ENCODE data around the gene CEMIP. TPM values are rescaled to one million over a fixed set of nuclear protein-coding genes. Genes with fewer than 3 reads are reported as not detected.
"Not testable (repeated sequence)": the region's sequence is repeated elsewhere in the genome, so short reads cannot be mapped to it uniquely, and the experiment has no call there.

Gene CEMIP
- total RNA-seq, 1 donor from 2014 or later, result 3.6 TPM

- no peaks in the 10 kb centered on the region for H3K9me3 Mint-ChIP-seq (ENCODE audit: unreplicated experiment)
- no peaks in the 10 kb centered on the region for H3K27me3 ChIP-seq (ENCODE audit: insufficient read depth, low read length)
- H2AFZ ChIP-seq (ENCODE audit: low read depth, low read length), result no peak overlapping the region
- H3K4me3 ChIP-seq (ENCODE audit: insufficient read depth, low read depth, low read length), result no peak overlapping the region
- no peaks in the 10 kb centered on the region for H3K79me2 ChIP-seq (ENCODE audit: insufficient read depth, low read length)
- peaks cover 12% of the 10 kb centered on the region for H4K20me1 ChIP-seq (ENCODE audit: insufficient read depth, low read length)
- H3K36me3 Mint-ChIP-seq (ENCODE audit: low read depth, unreplicated experiment), result peaks cover 13% of the 10 kb centered on the region
- H3K4me1 Mint-ChIP-seq (ENCODE audit: low read depth, unreplicated experiment), result peaks cover 40% of the 10 kb centered on the region
- no peak overlapping the region for H3K4me2 ChIP-seq (ENCODE audit: low read length)
- H3K27ac Mint-ChIP-seq (ENCODE audit: unreplicated experiment), result no peak overlapping the region
- H3K9me3 ChIP-seq (ENCODE audit: insufficient read depth, low read depth, low read length), result no peaks in the 10 kb centered on the region
- H3K4me1 ChIP-seq (ENCODE audit: insufficient read depth, low read length), result peaks cover 19% of the 10 kb centered on the region
- H3K9ac ChIP-seq (ENCODE audit: low read length), result no peak overlapping the region
- H3K36me3 ChIP-seq (ENCODE audit: insufficient read depth, low read length), result peaks cover 6% of the 10 kb centered on the region
- FAIRE-seq (no peak), DNase-seq (ENCODE audit: low read depth) (no peak)
- no peaks in the 10 kb centered on the region for H3K27me3 Mint-ChIP-seq (ENCODE audit: low read depth, unreplicated experiment)
- no peak overlapping the region for H3K27ac ChIP-seq (ENCODE audit: low read depth, low read length)
- no peak for TF ChIP-seq EZH2 (IDR thresholded peaks at IDR 0.05; ENCODE audit: insufficient read depth, low read length)
- TF ChIP-seq CTCF (IDR thresholded peaks at IDR 0.05; ENCODE audit: insufficient read depth, low read depth, low read length), result no peak
- no peak overlapping the region for H3K4me3 Mint-ChIP-seq (ENCODE audit: unreplicated experiment)
Measured at GRCh38 chr15:80953001-80953952, 174.1 kb downstream of the CEMIP start.

GRCh38 chr15:80953953-80954778 lies 175.0 kb downstream of the CEMIP start:
- Mint-ChIP-seq H3K4me3 (ENCODE audit: unreplicated experiment) (no peak overlapping the region), H3K36me3 (ENCODE audit: low read depth, unreplicated experiment) (peaks cover 14% of the 10 kb centered on the region), H3K9me3 (ENCODE audit: unreplicated experiment) (no peaks in the 10 kb centered on the region), H3K27me3 (ENCODE audit: low read depth, unreplicated experiment) (no peaks in the 10 kb centered on the region), H3K4me1 (ENCODE audit: low read depth, unreplicated experiment) (peaks cover 40% of the 10 kb centered on the region), H3K27ac (ENCODE audit: unreplicated experiment) (peak overlapping the region; percentile 50)
- Histone ChIP-seq H3K9ac (ENCODE audit: low read length) (no peak overlapping the region), H3K27me3 (ENCODE audit: insufficient read depth, low read length) (no peaks in the 10 kb centered on the region), H3K9me3 (ENCODE audit: insufficient read depth, low read depth, low read length) (no peaks in the 10 kb centered on the region), H2AFZ (ENCODE audit: low read depth, low read length) (no peak overlapping the region), H3K4me1 (ENCODE audit: insufficient read depth, low read length) (peaks cover 21% of the 10 kb centered on the region), H4K20me1 (ENCODE audit: insufficient read depth, low read length) (peaks cover 12% of the 10 kb centered on the region), H3K4me2 (ENCODE audit: low read length) (no peak overlapping the region), H3K79me2 (ENCODE audit: insufficient read depth, low read length) (no peaks in the 10 kb centered on the region), H3K4me3 (ENCODE audit: insufficient read depth, low read depth, low read length) (no peak overlapping the region), H3K36me3 (ENCODE audit: insufficient read depth, low read length) (peaks cover 4% of the 10 kb centered on the region), H3K27ac (ENCODE audit: low read depth, low read length) (no peak overlapping the region)
- TF ChIP-seq CTCF (IDR thresholded peaks at IDR 0.05; ENCODE audit: insufficient read depth, low read depth, low read length) (no peak), EZH2 (IDR thresholded peaks at IDR 0.05; ENCODE audit: insufficient read depth, low read length) (no peak)
- DNase-seq (ENCODE audit: low read depth) (no peak), FAIRE-seq (no peak)

- H3K27ac ChIP-seq (ENCODE audit: low read depth, low read length), result peak overlapping the region; percentile 13
- H3K4me3 ChIP-seq (ENCODE audit: insufficient read depth, low read depth, low read length); H3K9me3 Mint-ChIP-seq (ENCODE audit: unreplicated experiment); H3K4me3 Mint-ChIP-seq (ENCODE audit: unreplicated experiment); H3K9ac ChIP-seq (ENCODE audit: low read length); H3K79me2 ChIP-seq (ENCODE audit: insufficient read depth, low read length); H4K20me1 ChIP-seq (ENCODE audit: insufficient read depth, low read length); H3K4me2 ChIP-seq (ENCODE audit: low read length); H2AFZ ChIP-seq (ENCODE audit: low read depth, low read length); H3K27me3 ChIP-seq (ENCODE audit: insufficient read depth, low read length); H3K27me3 Mint-ChIP-seq (ENCODE audit: low read depth, unreplicated experiment); H3K9me3 ChIP-seq (ENCODE audit: insufficient read depth, low read depth, low read length); H3K36me3 ChIP-seq (ENCODE audit: insufficient read depth, low read length); FAIRE-seq: not testable (repeated sequence)
- H3K27ac Mint-ChIP-seq (ENCODE audit: unreplicated experiment), result peak overlapping the region; percentile 83
- peaks cover 12% of the 10 kb centered on the region for H3K36me3 Mint-ChIP-seq (ENCODE audit: low read depth, unreplicated experiment)
- peaks cover 40% of the 10 kb centered on the region for H3K4me1 Mint-ChIP-seq (ENCODE audit: low read depth, unreplicated experiment)
- H3K4me1 ChIP-seq (ENCODE audit: insufficient read depth, low read length), result peaks cover 21% of the 10 kb centered on the region
- peak; percentile 92 for DNase-seq (ENCODE audit: low read depth)
Measured at GRCh38 chr15:80955571-80956452, 176.6 kb downstream of the CEMIP start.
